Stimulated activated CD8-positive, alpha-beta memory T cell treated with anti-CD3 and anti-CD28 coated beads, Interleukin-15, amount 100 ng/mL, for 1 hour (primary cell): ENCODE data around the gene ALKBH6.
"Not testable (repeated sequence)": the region's sequence is repeated elsewhere in the genome, so short reads cannot be mapped to it uniquely, and the experiment has no call there.

Experiments used
- DNase-seq: peaks from one replicate; pipeline ENCODE4 v3.0.0-alpha.2; 2020; ENCODE audit warnings: low read depth

ALKBH6 gene

DNA sequence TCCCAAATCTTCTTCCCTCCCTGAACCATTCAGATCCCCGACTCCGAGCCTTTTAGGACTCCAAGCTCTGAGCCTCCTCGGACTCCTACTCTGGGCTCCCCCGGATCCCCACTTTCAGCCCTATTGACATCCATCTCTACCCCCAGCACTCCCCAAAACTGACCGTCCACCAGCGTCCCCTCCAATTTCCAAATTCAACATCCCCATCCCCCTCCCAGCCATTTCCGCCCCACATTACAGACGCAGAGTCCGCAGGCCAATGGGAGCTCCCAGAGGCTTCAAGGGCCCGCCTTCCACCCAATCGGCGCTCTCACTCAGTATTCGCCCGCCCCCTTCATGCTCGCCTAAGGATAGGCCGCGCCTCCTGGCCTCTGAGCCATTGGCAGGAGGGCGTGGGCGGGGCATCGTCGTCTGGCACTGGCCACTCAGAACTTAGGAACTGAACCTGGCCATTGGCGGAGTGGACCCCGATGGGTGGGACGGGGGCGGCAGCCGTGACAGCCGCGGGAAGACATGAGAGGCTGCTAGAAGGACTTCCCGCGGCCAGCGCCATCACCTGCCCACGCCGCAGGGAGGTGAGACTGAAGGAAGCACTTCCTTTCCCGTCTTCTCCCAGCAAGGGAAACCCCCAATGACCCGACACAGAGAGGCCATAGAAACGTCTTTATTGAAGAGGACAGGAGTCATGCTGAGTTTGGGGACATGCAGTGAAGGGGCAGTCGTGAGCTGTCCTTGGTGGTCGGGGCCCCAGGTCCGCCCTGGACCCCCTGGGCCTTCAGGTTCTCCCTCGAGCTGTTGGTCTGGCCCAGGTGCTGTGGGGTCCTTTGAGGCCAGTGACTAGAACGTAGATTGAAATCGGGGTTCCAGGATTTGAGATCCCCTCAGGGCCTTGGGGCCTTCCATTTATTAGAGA, at the start of gene ALKBH6:
Gene ALKBH6, minus strand, starts transcription at position 202 of the 913 bp plus-strand sequence. CDS start 816 bp downstream, outside the sequence.
- DNase-seq = peak; percentile 98

- no peak for DNase-seq
Measured at GRCh38 chr19:36061367-36061766, 47.4 kb upstream of the ALKBH6 start.

DNA sequence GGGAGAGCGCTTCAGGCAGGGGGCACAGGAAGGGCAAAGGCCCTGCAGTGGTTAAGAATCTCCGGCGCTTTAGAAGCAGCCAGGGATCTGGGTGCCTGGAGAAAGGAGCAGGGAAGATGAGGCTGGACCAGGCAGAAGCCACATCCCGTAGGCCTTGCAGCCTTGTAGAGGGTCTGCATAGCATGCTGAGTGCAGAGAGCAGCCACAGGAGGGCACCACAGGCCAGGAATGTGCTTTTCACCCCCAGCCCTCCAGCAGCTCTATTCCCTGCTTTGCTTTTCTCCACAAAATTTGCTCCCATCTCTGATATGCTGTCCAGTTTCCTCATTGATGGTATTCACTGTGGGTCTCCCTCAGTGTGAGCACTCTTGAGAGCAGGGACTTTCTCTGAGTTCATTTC, 46.4 kb upstream of the ALKBH6 start:
- DNase-seq = no peak

- no peak for DNase-seq
Measured at GRCh38 chr19:36059180-36059910, 45.3 kb upstream of the ALKBH6 start.

- no peak for DNase-seq
Measured at GRCh38 chr19:36058481-36059179, 44.6 kb upstream of the ALKBH6 start.

DNA sequence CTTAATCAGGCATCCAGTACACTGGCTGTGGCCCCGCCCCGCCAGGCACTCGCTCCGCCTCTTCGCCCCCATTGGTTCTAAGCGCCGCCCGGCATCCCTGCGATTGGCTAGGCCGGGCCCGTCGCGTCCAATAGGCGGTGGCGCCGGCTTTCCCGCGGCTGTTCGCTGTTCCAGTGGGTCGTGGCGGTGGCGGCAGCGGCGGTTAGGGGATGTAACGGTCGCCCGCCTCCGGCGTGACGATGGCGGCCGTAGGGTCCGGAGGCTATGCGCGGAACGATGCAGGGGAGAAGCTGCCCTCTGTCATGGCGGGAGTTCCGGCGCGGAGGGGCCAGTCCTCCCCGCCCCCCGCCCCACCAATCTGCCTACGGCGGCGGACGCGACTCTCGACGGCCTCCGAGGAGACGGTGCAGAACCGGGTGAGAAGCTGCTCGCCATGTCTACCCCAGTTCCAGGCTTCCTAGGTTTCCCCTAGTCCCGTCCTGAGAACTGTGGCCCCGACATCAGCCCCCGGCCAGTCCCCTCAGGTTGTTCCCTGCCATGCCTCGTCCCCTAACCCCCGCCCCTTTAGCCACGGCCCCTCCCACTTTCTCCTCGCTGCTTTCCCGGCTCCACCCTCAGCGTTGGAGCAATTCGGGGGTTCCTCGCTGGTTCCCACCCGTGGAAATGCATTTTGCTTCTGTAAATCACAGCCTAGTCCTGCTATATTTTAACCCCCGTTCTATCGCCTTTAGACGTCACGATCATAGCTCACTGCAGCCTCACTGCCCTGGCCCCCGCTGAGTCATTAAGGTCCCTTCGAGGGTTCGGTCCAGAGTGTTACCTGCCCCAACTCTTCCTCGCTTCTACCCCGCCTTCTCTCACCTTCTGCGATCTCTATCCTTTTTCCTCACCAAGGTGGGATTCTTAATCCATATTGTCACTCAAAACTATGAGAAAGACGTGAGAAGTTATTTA, 41.0 kb upstream of the ALKBH6 start, which contains the start of gene WDR62:
Gene WDR62, plus strand, starts transcription at position 165 of the 954 bp plus-strand sequence. Its CDS starts 75 bp downstream, at position 240.
- DNase-seq = peak; percentile 94

DNA sequence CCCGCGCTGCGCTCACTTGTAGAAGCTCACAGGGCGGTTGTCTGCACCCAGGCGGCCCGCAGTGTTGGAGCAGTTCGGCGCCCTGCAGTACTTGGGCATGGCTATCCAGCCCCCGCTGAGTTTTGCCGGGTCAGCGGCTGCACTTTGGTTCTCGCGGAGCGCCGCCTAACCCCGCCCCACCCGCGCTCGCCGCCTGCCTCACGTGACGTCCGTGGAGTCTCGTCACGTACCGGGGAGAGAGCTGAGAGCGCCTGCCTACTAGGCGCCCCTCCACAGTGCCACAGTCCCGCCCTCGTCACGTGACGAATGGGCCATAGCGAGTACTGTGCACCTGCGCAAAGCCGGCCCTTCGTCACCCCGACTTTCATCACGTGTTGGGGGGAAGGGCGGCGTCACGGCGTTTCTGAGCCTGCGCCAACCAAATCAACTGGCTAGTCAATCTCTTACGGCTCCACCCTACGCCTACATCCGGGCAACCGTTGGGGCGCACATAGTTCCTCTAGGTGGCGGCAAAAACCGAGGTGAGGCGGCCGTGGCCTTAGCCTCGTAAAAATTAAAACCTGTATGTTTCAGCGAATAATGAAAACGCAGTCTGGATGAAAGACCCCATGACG, 40.2 kb upstream of the ALKBH6 start, which contains the start of gene THAP8:
Gene THAP8, minus strand, starts transcription at position 167 of the 614 bp plus-strand sequence. Its CDS starts 68 bp downstream, at position 99.
- DNase-seq = peak; percentile 99

DNA sequence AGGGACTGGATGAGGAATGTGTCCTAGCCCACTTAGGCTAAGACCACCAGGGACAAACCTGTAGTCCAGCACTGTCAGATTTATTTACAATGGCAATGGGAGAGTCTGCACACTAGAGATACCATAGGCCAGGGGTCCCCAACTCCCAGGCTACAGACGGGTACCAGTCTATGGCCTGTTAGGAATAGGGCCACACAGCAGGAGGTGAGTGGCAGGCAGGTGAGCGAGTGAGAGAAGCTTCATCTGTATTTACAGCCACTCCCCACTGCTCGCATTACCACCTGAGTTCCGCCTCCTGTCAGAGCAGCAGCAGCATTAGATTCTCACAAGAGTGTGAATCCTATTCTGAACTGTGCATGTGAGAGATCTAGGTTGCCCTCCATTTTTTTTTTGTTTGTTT, 37.6 kb upstream of the ALKBH6 start:
- DNase-seq = no peak

GRCh38 chr19:36051236-36051635, 37.2 kb upstream of the ALKBH6 start:
- DNase-seq = no peak

DNA sequence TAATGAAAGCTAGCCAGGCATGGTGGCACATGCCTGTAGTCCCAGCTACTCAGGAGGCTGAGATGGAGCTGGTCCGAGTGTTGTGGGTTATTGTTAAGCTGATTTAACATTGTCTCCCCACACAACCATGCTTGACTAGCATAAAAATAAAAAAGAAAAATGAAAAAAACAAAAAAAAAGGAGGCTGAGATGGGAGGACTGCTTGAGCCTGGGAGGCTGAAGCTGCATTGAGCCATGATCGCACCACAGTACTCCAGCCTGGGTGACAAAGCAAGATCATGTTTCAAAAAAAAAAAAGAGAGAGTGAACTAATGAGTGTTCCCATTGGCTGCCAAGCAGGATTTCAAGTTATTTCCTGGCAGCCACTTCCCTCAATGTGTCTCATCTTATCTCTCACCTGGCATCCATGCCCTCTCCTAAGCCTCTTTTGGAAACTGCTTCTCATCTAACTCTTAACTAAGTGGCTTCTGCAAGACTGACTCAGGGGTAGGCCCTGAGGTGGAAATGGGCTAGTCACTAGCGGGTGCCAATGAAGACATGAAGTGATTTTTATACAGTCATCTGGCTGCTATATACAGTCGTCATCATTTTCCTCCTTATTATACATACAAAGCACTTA, 35.2 kb upstream of the ALKBH6 start:
- DNase-seq = no peak

- DNase-seq = no peak
Measured at GRCh38 chr19:36047835-36048234, 33.8 kb upstream of the ALKBH6 start.

GRCh38 chr19:36046443-36047050, 32.5 kb upstream of the ALKBH6 start:
- DNase-seq = no peak

GRCh38 chr19:36043952-36044351, 29.9 kb upstream of the ALKBH6 start:
- DNase-seq = no peak

- no peak for DNase-seq
Measured at GRCh38 chr19:36041831-36042230, 27.8 kb upstream of the ALKBH6 start.

DNA sequence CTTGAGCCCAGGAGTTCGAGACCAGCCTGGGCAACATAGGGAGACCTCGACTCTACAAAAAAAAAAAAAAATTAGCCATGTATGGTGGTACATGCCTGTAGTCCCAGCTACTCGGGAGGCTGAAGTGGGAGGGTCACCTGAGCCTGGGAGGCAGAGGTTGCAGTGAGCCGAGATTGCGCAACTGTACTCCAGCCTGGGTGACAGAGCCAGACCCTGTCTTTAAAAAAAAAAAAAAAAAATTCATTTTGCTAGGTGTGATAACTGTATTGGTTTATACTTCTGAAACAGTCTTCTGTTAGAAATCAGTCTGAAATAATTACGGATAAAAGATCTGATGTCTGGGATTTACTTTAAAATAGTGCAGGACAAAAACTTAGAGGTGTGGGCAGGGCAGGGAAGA, 27.1 kb upstream of the ALKBH6 start:
- not testable (repeated sequence) for DNase-seq

- no peak for DNase-seq
Measured at GRCh38 chr19:36040495-36040894, 26.5 kb upstream of the ALKBH6 start.

- DNase-seq = no peak
Measured at GRCh38 chr19:36032251-36033104, 18.5 kb upstream of the ALKBH6 start, which contains the start of gene CLIP3. TSS of gene CLIP3 (minus strand) at chr19:36032873. CDS start at chr19:36032357, 516 bp downstream.

- DNase-seq = no peak
Measured at GRCh38 chr19:36031308-36031707, 17.3 kb upstream of the ALKBH6 start.
